ENCODE measurements around the gene RNF130.

Gene RNF130

GRCh38 chr5:179930788-179931473 lies 140.6 kb downstream of the RNF130 start:
- POLR2A ChIA-PET: no interaction called here
- CTCF ChIA-PET: no interaction called here
- Histone ChIP-seq H3K27ac (ENCODE audit: extremely low read depth, low read depth, low read length) (no peak overlapping the region), H3K4me3 (ENCODE audit: low read depth, low read length) (no peak overlapping the region), H3K4me1 (ENCODE audit: control insufficient read depth, insufficient read depth, low read length) (no peaks in the 10 kb centered on the region), H3K9me3 (ENCODE audit: control insufficient read depth, insufficient read depth, low read depth, low read length) (no peaks in the 10 kb centered on the region), H3K36me3 (ENCODE audit: control insufficient read depth in 2 of 2, insufficient read depth in 1 of 2, low read length in 2 of 2) (no peaks in the 10 kb centered on the region)
- TF ChIP-seq ZBTB10 (tag by site-specific recombination; IDR thresholded peaks at IDR 0.05): no peak
- no peak for TF ChIP-seq ZNF645 (tag by site-specific recombination; IDR thresholded peaks at IDR 0.05)

- H3K9me3 ChIP-seq (ENCODE audit: control insufficient read depth, insufficient read depth, low read depth, low read length): no peaks in the 10 kb centered on the region
- TF ChIP-seq ZNF645 (tag by site-specific recombination; IDR thresholded peaks at IDR 0.05) (no peak), ZNF280D (tag by site-specific recombination; IDR thresholded peaks at IDR 0.05) (no peak), ZFP37 (tag by site-specific recombination; IDR thresholded peaks at IDR 0.05) (no peak), ZNF114 (tag by site-specific recombination; IDR thresholded peaks at IDR 0.05) (no peak), ZNF48 (tag by site-specific recombination; IDR thresholded peaks at IDR 0.05) (no peak), ZNF416 (tag by site-specific recombination; IDR thresholded peaks at IDR 0.05) (no peak), ZNF837 (tag by site-specific recombination; IDR thresholded peaks at IDR 0.05) (no peak), ZNF175 (tag by site-specific recombination; IDR thresholded peaks at IDR 0.05) (no peak), ZNF670 (tag by site-specific recombination; IDR thresholded peaks at IDR 0.05; ENCODE audit: low read depth) (no peak), ZNF623 (tag by site-specific recombination; IDR thresholded peaks at IDR 0.05) (no peak)
- no peaks in the 10 kb centered on the region for H3K36me3 ChIP-seq (ENCODE audit: control insufficient read depth in 2 of 2, insufficient read depth in 1 of 2, low read length in 2 of 2)
- no peak overlapping the region for H3K4me3 ChIP-seq (ENCODE audit: low read depth, low read length)
- CTCF ChIA-PET: interaction anchor here (0.7 kb wide), 1 partner anchor 388 kb away, joined by 4 read pairs; no protein-coding TSS in a partner anchor
- no peaks in the 10 kb centered on the region for H3K4me1 ChIP-seq (ENCODE audit: control insufficient read depth, insufficient read depth, low read length)
- no peak overlapping the region for H3K27ac ChIP-seq (ENCODE audit: extremely low read depth, low read depth, low read length)
- POLR2A ChIA-PET: interaction anchor here (0.6 to 0.7 kb wide), 2 partner anchors 21 to 706 kb away, joined by 3 read pairs; no protein-coding TSS in a partner anchor
Observed at GRCh38 chr5:179927824-179928223, 143.7 kb downstream of the RNF130 start.

- H3K4me3 ChIP-seq (ENCODE audit: low read depth, low read length): no peak overlapping the region
- CTCF ChIA-PET: no interaction called here
- no peak overlapping the region for H3K27ac ChIP-seq (ENCODE audit: extremely low read depth, low read depth, low read length)
- H3K4me1 ChIP-seq (ENCODE audit: control insufficient read depth, insufficient read depth, low read length): no peaks in the 10 kb centered on the region
- H3K9me3 ChIP-seq (ENCODE audit: control insufficient read depth, insufficient read depth, low read depth, low read length): no peaks in the 10 kb centered on the region
- POLR2A ChIA-PET: no interaction called here
- TF ChIP-seq ZNF423 (tag by site-specific recombination; IDR thresholded peaks at IDR 0.05): no peak
- TF ChIP-seq ZNF324 (tag by site-specific recombination; IDR thresholded peaks at IDR 0.05): no peak
- TF ChIP-seq AEBP2 (tag by site-specific recombination; IDR thresholded peaks at IDR 0.05; ENCODE audit: borderline replicate concordance): no peak
- no peak for TF ChIP-seq ZNF548 (tag by site-specific recombination; IDR thresholded peaks at IDR 0.05)
- no peak for TF ChIP-seq ZSCAN4 (tag by site-specific recombination; IDR thresholded peaks at IDR 0.05)
- no peak for TF ChIP-seq ZNF121 (tag by site-specific recombination; IDR thresholded peaks at IDR 0.05)
- TF ChIP-seq ZNF266 (tag by site-specific recombination; IDR thresholded peaks at IDR 0.05; ENCODE audit: low read depth): no peak
- no peak for TF ChIP-seq ZNF830 (tag by site-specific recombination; IDR thresholded peaks at IDR 0.05; ENCODE audit: low read depth)
- no peak for TF ChIP-seq ZNF114 (tag by site-specific recombination; IDR thresholded peaks at IDR 0.05)
- H3K36me3 ChIP-seq (ENCODE audit: control insufficient read depth in 2 of 2, insufficient read depth in 1 of 2, low read length in 2 of 2): no peaks in the 10 kb centered on the region
Observed at GRCh38 chr5:179926657-179927056, 144.9 kb downstream of the RNF130 start.

Data from HEK293 (cell line).